ENCODE data around the gene PALLD. TPM values are rescaled to one million over a fixed set of nuclear protein-coding genes. Genes with fewer than 3 reads are reported as not detected.

The PALLD gene
- total RNA-seq, 1 experiment from 2014 or later = 26.7 TPM

DNA sequence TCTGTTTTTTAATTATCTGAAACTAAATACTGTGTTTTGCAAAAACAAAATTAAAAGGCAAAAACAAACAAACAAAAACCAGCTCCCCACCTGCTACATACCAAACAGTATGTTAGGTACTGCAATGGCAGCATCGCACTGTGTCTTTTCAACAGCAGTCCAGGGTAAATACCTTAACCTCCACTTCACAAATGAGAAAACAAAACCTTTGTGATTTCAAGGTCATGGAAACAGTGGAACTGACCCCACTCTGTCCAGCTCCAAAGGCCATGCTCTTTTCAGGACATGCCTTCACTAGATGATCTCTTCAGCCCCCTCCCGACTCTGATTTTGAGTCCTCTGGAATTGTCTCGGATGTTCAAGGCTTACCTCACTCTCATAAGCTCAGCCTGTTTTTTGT, 329.8 kb downstream of the PALLD start:
- no peak overlapping the region for H3K4me3 ChIP-seq (ENCODE audit: low read length)
- DNase-seq (no peak), ATAC-seq (no peak)
- H4K20me1 ChIP-seq (ENCODE audit: low read length) = no peaks in the 10 kb centered on the region
- H2AFZ ChIP-seq (ENCODE audit: low read length) = no peak overlapping the region
- peaks cover 10% of the 10 kb centered on the region; the same call in 1 of the 2 replicates for H3K4me1 ChIP-seq (ENCODE audit: insufficient read depth, low read length)
- intact Hi-C loops (cut with micrococcal nuclease) = no loop called here
- BruUV-seq (replicated peaks) = no TSS peak
- no peaks in the 10 kb centered on the region for H3F3A ChIP-seq (ENCODE audit: low read length, unreplicated experiment)
- no peak overlapping the region for H3K9ac ChIP-seq (ENCODE audit: low read length)
- H3K4me2 ChIP-seq (ENCODE audit: low read length) = no peak overlapping the region
- no peaks in the 10 kb centered on the region for H3K36me3 ChIP-seq (ENCODE audit: low read depth, low read length)
- H3K79me2 ChIP-seq (ENCODE audit: low read length) = no peaks in the 10 kb centered on the region
- CTCF ChIA-PET = no interaction called here
- H3K9me3 ChIP-seq (ENCODE audit: low read length) = no peaks in the 10 kb centered on the region
- H3K27ac ChIP-seq (ENCODE audit: low read length) = no peak overlapping the region
- no peaks in the 10 kb centered on the region for H3K27me3 ChIP-seq (ENCODE audit: low read length)
- no peaks in the 10 kb centered on the region for H3K9me2 ChIP-seq (replicated peaks; ENCODE audit: low read length)
- POLR2A ChIA-PET (ENCODE audit: unreplicated experiment) = no interaction called here
- no peak for TF ChIP-seq EZH2 (IDR thresholded peaks at IDR 0.05; ENCODE audit: low read length, unreplicated experiment)

DNA sequence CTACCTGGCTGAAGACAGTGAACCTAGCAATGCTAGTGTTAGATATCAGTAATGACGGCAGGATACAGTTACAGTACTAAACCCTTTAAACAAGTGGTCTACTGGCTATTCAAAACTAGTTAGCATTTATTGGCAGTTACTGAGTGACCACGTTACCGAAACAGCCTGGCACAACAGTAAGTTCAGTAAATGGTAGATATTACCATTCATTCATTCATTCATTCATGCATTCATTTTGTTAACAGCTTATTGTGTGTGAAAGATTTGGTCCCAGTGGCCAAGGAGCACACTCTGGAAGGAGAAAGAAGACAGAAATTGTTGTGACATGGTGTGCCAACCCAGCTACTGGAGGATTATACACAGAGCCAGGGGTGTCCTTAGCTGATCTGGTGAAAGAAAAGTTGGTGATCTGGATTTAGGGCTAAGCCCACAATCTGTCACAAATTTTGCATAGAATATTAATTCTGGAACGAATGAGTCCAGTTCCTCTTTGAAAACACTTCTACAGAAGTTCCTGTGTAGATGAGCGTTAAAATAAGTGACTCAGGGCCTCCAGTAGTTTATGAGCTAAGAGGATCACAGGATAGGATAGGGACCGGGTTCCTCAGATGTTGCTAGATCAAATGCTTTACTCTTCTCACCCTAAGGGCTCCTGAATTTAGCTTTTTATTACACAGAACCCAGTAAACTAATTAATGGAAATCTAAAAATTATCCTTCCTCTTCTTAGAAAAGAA, 334.1 kb downstream of the PALLD start:
- ChIA-PET CTCF (no interaction called here), POLR2A (ENCODE audit: unreplicated experiment) (interaction anchor here (0.6 to 0.9 kb wide), 3 partner anchors 14 to 117 kb away, joined by 3 to 5 read pairs (median 5); no protein-coding TSS in a partner anchor)
- no peaks in the 10 kb centered on the region for H3K9me2 ChIP-seq (replicated peaks; ENCODE audit: low read length)
- H2AFZ ChIP-seq (ENCODE audit: low read length) = peak overlapping the region; percentile 96
- intact Hi-C loops (cut with micrococcal nuclease) = loop anchor here (1.0 to 10.0 kb wide), 5 partner anchors 14 to 244 kb away; no protein-coding TSS in a partner anchor
- no peaks in the 10 kb centered on the region for H3F3A ChIP-seq (ENCODE audit: low read length, unreplicated experiment)
- H3K4me2 ChIP-seq (ENCODE audit: low read length) = peak overlapping the region; percentile 96
- no peaks in the 10 kb centered on the region for H3K27me3 ChIP-seq (ENCODE audit: low read length)
- H3K9ac ChIP-seq (ENCODE audit: low read length) = peak overlapping the region; percentile 85
- H3K9me3 ChIP-seq (ENCODE audit: low read length) = no peaks in the 10 kb centered on the region
- H3K4me3 ChIP-seq (ENCODE audit: low read length) = peak overlapping the region; percentile 96
- DNase-seq (peak; percentile 35), ATAC-seq (peak; percentile 42)
- H3K79me2 ChIP-seq (ENCODE audit: low read length) = peaks cover 40% of the 10 kb centered on the region
- no TSS peak for BruUV-seq (replicated peaks)
- TF ChIP-seq, protein P1, sequence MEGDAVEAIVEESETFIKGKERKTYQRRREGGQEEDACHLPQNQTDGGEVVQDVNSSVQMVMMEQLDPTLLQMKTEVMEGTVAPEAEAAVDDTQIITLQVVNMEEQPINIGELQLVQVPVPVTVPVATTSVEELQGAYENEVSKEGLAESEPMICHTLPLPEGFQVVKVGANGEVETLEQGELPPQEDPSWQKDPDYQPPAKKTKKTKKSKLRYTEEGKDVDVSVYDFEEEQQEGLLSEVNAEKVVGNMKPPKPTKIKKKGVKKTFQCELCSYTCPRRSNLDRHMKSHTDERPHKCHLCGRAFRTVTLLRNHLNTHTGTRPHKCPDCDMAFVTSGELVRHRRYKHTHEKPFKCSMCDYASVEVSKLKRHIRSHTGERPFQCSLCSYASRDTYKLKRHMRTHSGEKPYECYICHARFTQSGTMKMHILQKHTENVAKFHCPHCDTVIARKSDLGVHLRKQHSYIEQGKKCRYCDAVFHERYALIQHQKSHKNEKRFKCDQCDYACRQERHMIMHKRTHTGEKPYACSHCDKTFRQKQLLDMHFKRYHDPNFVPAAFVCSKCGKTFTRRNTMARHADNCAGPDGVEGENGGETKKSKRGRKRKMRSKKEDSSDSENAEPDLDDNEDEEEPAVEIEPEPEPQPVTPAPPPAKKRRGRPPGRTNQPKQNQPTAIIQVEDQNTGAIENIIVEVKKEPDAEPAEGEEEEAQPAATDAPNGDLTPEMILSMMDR (conservative IDR thresholded peaks at IDR 0.05; ENCODE audit: low read depth, low read length) = no peak
- TF ChIP-seq EZH2 (IDR thresholded peaks at IDR 0.05; ENCODE audit: low read length, unreplicated experiment) = no peak
- TF ChIP-seq EZH2phosphoT487 (IDR thresholded peaks at IDR 0.05; ENCODE audit: borderline replicate concordance, low read length) = no peak
- H3K36me3 ChIP-seq (ENCODE audit: low read depth, low read length) = no peaks in the 10 kb centered on the region; the same call in 1 of the 2 replicates
- peaks cover 21% of the 10 kb centered on the region; the same call in 1 of the 2 replicates for H3K4me1 ChIP-seq (ENCODE audit: insufficient read depth, low read length)
- H3K27ac ChIP-seq (ENCODE audit: low read length) = no peak overlapping the region
- peaks cover 10% of the 10 kb centered on the region; the same call in 1 of the 2 replicates for H4K20me1 ChIP-seq (ENCODE audit: low read length)

DNA sequence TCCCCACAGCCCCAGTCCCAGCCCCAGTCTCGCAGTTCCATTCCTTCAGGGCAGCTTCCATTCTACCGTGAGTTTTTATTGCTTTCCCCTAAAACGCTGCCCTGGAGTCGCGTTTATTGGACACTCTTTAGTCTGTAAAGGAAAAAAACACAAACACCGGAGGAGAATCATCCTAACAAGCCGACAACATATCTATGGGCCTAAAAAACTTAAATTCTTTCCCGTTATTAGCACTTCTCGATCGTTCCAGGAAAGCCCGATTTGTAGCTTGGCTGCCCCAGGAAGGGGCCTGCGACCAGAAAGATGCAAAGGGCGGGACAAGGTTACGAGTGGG, 334.7 kb downstream of the PALLD start:
- H3K9ac ChIP-seq (ENCODE audit: low read length) = peak overlapping the region; percentile 85

More for the DNA sequence above, 334.7 kb downstream of the PALLD start:
- Histone ChIP-seq H3K27me3 (ENCODE audit: low read length) (no peaks in the 10 kb centered on the region), H3K27ac (ENCODE audit: low read length) (0 out of 2 replicates have a peak overlapping the region, but pooled peaks have one; percentile 14), H3K4me2 (ENCODE audit: low read length) (peak overlapping the region; percentile 96), H3K9me2 (replicated peaks; ENCODE audit: low read length) (no peaks in the 10 kb centered on the region), H3K4me1 (ENCODE audit: insufficient read depth, low read length) (peaks cover 21% of the 10 kb centered on the region; the same call in 1 of the 2 replicates), H2AFZ (ENCODE audit: low read length) (peak overlapping the region; percentile 96), H3F3A (ENCODE audit: low read length, unreplicated experiment) (no peaks in the 10 kb centered on the region), H3K4me3 (ENCODE audit: low read length) (peak overlapping the region; percentile 96), H3K36me3 (ENCODE audit: low read depth, low read length) (no peaks in the 10 kb centered on the region; the same call in 1 of the 2 replicates), H3K9me3 (ENCODE audit: low read length) (no peaks in the 10 kb centered on the region), H4K20me1 (ENCODE audit: low read length) (peaks cover 10% of the 10 kb centered on the region; the same call in 1 of the 2 replicates), H3K79me2 (ENCODE audit: low read length) (peaks cover 46% of the 10 kb centered on the region)
- CTCF ChIA-PET = no interaction called here
- POLR2A ChIA-PET (ENCODE audit: unreplicated experiment) = interaction anchor here (0.6 to 0.9 kb wide), 4 partner anchors 15 to 133 kb away, joined by 3 to 5 read pairs (median 4); no protein-coding TSS in a partner anchor
- DNase-seq = no peak
- BruUV-seq (replicated peaks) = no TSS peak
- intact Hi-C loops (cut with micrococcal nuclease) = loop anchor here (1.0 to 10.0 kb wide), 5 partner anchors 14 to 244 kb away; no protein-coding TSS in a partner anchor
- TF ChIP-seq EZH2phosphoT487 (IDR thresholded peaks at IDR 0.05; ENCODE audit: borderline replicate concordance, low read length) (no peak), EZH2 (IDR thresholded peaks at IDR 0.05; ENCODE audit: low read length, unreplicated experiment) (no peak)
- TF ChIP-seq, protein P1 (conservative IDR thresholded peaks at IDR 0.05; ENCODE audit: low read depth, low read length) = no peak
- ATAC-seq = peak; percentile 27
